Activated CD8-positive, alpha-beta memory T cell treated with anti-CD3 and anti-CD28 coated beads, Interleukin-2, amount 50 U/mL, for 48 hours (primary cell): ENCODE results near the gene COMMD6.
"Not testable (repeated sequence)": the region's sequence is repeated elsewhere in the genome, so short reads cannot be mapped to it uniquely, and the experiment has no call there.

Source experiments
- DNase-seq: peaks from one replicate; pipeline ENCODE4 v3.0.0-alpha.2; 2020

Gene COMMD6

GRCh38 chr13:75537401-75538365 lies at the start of gene COMMD6:
COMMD6 (minus strand) TSS chr13:75537841; CDS start chr13:75537805, 36 bp downstream.
- peak; percentile 83 for DNase-seq

GRCh38 chr13:75585153-75585552 lies 47.5 kb upstream of the COMMD6 start:
- DNase-seq, result no peak

- no peak for DNase-seq
Observed at GRCh38 chr13:75583091-75583490, 45.5 kb upstream of the COMMD6 start.

- DNase-seq, result no peak
Observed at GRCh38 chr13:75581874-75582640, 44.4 kb upstream of the COMMD6 start.

- DNase-seq, result no peak
Observed at GRCh38 chr13:75579529-75579928, 41.9 kb upstream of the COMMD6 start.

GRCh38 chr13:75569576-75569975 lies 31.9 kb upstream of the COMMD6 start:
- DNase-seq, result no peak

- no peak for DNase-seq
Observed at GRCh38 chr13:75566658-75567057, 29.0 kb upstream of the COMMD6 start.

- no peak for DNase-seq
Observed at GRCh38 chr13:75558145-75558840, 20.7 kb upstream of the COMMD6 start.

- DNase-seq, result no peak
Observed at GRCh38 chr13:75556961-75557360, 19.3 kb upstream of the COMMD6 start.

GRCh38 chr13:75555836-75556235 lies 18.2 kb upstream of the COMMD6 start:
- DNase-seq, result no peak

- DNase-seq, result no peak
Observed at GRCh38 chr13:75554981-75555380, 17.3 kb upstream of the COMMD6 start.

- no peak for DNase-seq
Observed at GRCh38 chr13:75554464-75554863, 16.8 kb upstream of the COMMD6 start.

- DNase-seq, result no peak
Observed at GRCh38 chr13:75550159-75550567, 12.5 kb upstream of the COMMD6 start.

GRCh38 chr13:75549262-75550158 lies 11.9 kb upstream of the COMMD6 start, which contains the start of gene UCHL3:
UCHL3 (plus strand) TSS chr13:75549791; CDS start chr13:75549821, 30 bp downstream.
- peak; percentile 99 for DNase-seq

- DNase-seq, result no peak
Observed at GRCh38 chr13:75547917-75548316, 10.3 kb upstream of the COMMD6 start.

- DNase-seq, result not testable (repeated sequence)
Observed at GRCh38 chr13:75545386-75545785, 7.7 kb upstream of the COMMD6 start.

- DNase-seq, result no peak
Observed at GRCh38 chr13:75544681-75545330, 7.2 kb upstream of the COMMD6 start.

GRCh38 chr13:75541961-75542360 lies 4.3 kb upstream of the COMMD6 start:
- DNase-seq, result no peak

GRCh38 chr13:75541287-75541686 lies 3.6 kb upstream of the COMMD6 start:
- DNase-seq, result no peak

- DNase-seq, result no peak
Observed at GRCh38 chr13:75533861-75534260, 3.8 kb downstream of the COMMD6 start.

- no peak for DNase-seq
Observed at GRCh38 chr13:75530549-75530961, 7.1 kb downstream of the COMMD6 start.
